ENCODE measurements around the gene HOXB2.

The HOXB2 gene

DNA sequence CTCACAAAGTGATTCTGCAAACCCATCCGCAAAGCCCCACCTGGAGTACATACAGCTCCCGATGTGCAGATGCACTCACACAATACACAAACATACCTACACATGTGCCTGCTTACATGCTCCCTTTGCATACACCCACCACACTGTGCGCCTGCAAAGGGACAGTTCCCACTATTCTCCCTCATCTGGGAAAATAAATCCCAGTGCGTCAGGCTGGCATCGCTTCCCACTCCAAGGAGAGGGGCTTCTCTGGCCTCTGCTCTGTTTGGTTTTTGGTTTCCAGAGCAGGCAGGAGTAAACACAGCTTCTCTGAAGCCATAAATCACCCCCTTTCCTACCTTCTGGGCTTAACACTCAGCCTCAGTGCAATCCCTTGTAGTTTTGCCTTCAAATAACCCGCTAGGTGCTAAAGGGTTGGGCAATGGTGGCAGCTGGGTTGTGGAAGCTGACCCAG is 18.5 kb upstream of the HOXB2 start (continued):
- TF ChIP-seq, protein P1, sequence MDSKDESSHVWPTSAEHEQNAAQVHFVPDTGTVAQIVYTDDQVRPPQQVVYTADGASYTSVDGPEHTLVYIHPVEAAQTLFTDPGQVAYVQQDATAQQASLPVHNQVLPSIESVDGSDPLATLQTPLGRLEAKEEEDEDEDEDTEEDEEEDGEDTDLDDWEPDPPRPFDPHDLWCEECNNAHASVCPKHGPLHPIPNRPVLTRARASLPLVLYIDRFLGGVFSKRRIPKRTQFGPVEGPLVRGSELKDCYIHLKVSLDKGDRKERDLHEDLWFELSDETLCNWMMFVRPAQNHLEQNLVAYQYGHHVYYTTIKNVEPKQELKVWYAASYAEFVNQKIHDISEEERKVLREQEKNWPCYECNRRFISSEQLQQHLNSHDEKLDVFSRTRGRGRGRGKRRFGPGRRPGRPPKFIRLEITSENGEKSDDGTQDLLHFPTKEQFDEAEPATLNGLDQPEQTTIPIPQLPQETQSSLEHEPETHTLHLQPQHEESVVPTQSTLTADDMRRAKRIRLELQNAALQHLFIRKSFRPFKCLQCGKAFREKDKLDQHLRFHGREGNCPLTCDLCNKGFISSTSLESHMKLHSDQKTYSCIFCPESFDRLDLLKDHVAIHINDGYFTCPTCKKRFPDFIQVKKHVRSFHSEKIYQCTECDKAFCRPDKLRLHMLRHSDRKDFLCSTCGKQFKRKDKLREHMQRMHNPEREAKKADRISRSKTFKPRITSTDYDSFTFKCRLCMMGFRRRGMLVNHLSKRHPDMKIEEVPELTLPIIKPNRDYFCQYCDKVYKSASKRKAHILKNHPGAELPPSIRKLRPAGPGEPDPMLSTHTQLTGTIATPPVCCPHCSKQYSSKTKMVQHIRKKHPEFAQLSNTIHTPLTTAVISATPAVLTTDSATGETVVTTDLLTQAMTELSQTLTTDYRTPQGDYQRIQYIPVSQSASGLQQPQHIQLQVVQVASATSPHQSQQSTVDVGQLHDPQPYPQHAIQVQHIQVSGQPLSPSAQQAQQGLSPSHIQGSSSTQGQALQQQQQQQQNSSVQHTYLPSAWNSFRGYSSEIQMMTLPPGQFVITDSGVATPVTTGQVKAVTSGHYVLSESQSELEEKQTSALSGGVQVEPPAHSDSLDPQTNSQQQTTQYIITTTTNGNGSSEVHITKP (tag by site-specific recombination; IDR thresholded peaks at IDR 0.05) = no peak
- TF ChIP-seq, protein P2, sequence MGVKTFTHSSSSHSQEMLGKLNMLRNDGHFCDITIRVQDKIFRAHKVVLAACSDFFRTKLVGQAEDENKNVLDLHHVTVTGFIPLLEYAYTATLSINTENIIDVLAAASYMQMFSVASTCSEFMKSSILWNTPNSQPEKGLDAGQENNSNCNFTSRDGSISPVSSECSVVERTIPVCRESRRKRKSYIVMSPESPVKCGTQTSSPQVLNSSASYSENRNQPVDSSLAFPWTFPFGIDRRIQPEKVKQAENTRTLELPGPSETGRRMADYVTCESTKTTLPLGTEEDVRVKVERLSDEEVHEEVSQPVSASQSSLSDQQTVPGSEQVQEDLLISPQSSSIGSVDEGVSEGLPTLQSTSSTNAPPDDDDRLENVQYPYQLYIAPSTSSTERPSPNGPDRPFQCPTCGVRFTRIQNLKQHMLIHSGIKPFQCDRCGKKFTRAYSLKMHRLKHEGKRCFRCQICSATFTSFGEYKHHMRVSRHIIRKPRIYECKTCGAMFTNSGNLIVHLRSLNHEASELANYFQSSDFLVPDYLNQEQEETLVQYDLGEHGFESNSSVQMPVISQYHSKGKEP (tag by site-specific recombination; IDR thresholded peaks at IDR 0.05) = no peak
- TF ChIP-seq ZNF292 (tag by site-specific recombination; IDR thresholded peaks at IDR 0.05; ENCODE audit: borderline replicate concordance, low read depth) (no peak), ZNF132 (tag by site-specific recombination; IDR thresholded peaks at IDR 0.05; ENCODE audit: borderline replicate concordance) (no peak), ZNF324 (tag by site-specific recombination; IDR thresholded peaks at IDR 0.05) (no peak), OSR2 (tag by site-specific recombination; IDR thresholded peaks at IDR 0.05) (peak; percentile 19; the same call in 1 of the 2 replicates), ZNF747 (tag by site-specific recombination; IDR thresholded peaks at IDR 0.05) (no peak), ZNF48 (tag by site-specific recombination; IDR thresholded peaks at IDR 0.05) (no peak), ZBTB7A (tag by site-specific recombination; IDR thresholded peaks at IDR 0.05; ENCODE audit: low read depth) (no peak), ZNF2 (tag by site-specific recombination; IDR thresholded peaks at IDR 0.05) (peak; percentile 55; the same call in 1 of the 2 replicates), ZNF664 (tag by site-specific recombination; IDR thresholded peaks at IDR 0.05) (no peak), ZNF585B (tag by site-specific recombination; IDR thresholded peaks at IDR 0.05) (no peak)
- TF ChIP-seq, protein P3, sequence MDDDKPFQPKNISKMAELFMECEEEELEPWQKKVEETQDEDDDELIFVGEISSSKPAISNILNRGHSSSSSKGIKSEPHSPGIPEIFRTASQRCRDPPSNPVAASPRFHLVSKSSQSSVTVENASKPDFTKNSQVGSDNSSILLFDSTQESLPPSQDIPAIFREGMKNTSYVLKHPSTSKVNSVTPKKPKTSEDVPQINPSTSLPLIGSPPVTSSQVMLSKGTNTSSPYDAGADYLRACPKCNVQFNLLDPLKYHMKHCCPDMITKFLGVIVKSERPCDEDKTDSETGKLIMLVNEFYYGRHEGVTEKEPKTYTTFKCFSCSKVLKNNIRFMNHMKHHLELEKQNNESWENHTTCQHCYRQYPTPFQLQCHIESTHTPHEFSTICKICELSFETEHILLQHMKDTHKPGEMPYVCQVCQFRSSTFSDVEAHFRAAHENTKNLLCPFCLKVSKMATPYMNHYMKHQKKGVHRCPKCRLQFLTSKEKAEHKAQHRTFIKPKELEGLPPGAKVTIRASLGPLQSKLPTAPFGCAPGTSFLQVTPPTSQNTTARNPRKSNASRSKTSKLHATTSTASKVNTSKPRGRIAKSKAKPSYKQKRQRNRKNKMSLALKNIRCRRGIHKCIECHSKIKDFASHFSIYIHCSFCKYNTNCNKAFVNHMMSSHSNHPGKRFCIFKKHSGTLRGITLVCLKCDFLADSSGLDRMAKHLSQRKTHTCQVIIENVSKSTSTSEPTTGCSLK (tag by site-specific recombination; IDR thresholded peaks at IDR 0.05) = no peak

DNA sequence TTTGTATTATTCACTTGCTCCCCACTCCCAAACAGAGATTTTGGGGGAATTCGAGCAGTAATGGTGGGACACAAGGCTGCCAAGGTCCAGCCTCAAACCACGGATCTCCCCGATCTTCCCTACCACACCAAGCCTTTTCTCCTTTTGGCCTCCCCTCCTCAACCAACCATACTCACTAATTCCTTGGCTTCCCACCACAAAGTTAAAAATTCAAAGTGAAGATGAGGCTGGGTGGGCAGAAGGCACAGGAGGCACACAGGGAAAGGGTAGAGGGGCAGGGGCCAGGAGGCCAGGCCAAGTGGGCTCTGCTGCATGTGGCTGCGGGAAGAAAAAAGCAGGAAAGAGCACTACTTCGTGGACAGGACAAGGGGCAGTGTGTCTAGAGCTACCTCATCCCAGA is 18.0 kb upstream of the HOXB2 start:
- Histone ChIP-seq H3K36me3 (ENCODE audit: control insufficient read depth in 2 of 2, insufficient read depth in 1 of 2, low read length in 2 of 2) (peaks cover 13 to 65% of the 10 kb centered on the region in 2 experiments), H3K4me1 (ENCODE audit: control insufficient read depth, insufficient read depth, low read length) (peaks cover 88% of the 10 kb centered on the region), H3K4me3 (ENCODE audit: low read depth, low read length) (no peak overlapping the region), H3K9me3 (ENCODE audit: control insufficient read depth, insufficient read depth, low read depth, low read length) (no peaks in the 10 kb centered on the region), H3K27ac (ENCODE audit: extremely low read depth, low read depth, low read length) (peak overlapping the region; percentile 76)
- ChIA-PET CTCF (interaction anchor here (0.9 to 1.3 kb wide), 3 partner anchors 12 to 25 kb away, joined by 3 to 5 read pairs (median 4); no protein-coding TSS in a partner anchor), POLR2A (interaction anchor here (1.0 kb wide), 1 partner anchor 15 kb away, joined by 5 read pairs; no protein-coding TSS in a partner anchor)
- TF ChIP-seq OSR2 (tag by site-specific recombination; IDR thresholded peaks at IDR 0.05) = no peak
- TF ChIP-seq, protein P4, sequence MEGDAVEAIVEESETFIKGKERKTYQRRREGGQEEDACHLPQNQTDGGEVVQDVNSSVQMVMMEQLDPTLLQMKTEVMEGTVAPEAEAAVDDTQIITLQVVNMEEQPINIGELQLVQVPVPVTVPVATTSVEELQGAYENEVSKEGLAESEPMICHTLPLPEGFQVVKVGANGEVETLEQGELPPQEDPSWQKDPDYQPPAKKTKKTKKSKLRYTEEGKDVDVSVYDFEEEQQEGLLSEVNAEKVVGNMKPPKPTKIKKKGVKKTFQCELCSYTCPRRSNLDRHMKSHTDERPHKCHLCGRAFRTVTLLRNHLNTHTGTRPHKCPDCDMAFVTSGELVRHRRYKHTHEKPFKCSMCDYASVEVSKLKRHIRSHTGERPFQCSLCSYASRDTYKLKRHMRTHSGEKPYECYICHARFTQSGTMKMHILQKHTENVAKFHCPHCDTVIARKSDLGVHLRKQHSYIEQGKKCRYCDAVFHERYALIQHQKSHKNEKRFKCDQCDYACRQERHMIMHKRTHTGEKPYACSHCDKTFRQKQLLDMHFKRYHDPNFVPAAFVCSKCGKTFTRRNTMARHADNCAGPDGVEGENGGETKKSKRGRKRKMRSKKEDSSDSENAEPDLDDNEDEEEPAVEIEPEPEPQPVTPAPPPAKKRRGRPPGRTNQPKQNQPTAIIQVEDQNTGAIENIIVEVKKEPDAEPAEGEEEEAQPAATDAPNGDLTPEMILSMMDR (tag by site-specific recombination; IDR thresholded peaks at IDR 0.05) = 0 out of 2 replicates have a peak, but pooled peaks have one; percentile 7
